Neural cell (in vitro differentiated cells): ENCODE data around the gene PCDHGB6. TPM values are rescaled to one million over a fixed set of nuclear protein-coding genes. Genes with fewer than 3 reads are reported as not detected.

Experiments used
- H2AFZ ChIP-seq: fragments of 200-600, 300-800 bp; sonication (generic), shearing (Covaris generic); 2 replicates; pipeline ENCODE4 v1.6.0; 2014; ENCODE audit warnings: low read depth, mild to moderate bottlenecking, antibody characterized with exemption, low read length, moderate library complexity
- H3F3A ChIP-seq: fragments of 200-600 bp; shearing (Covaris generic); 2 replicates; pipeline ENCODE4 v1.6.1; 2016; ENCODE audit warnings: mild to moderate bottlenecking, moderate library complexity, mixed read lengths, antibody characterized with exemption, low read length; ENCODE audit not compliant: insufficient read depth, poor library complexity, severe bottlenecking
- H3K27ac ChIP-seq: fragments of 200-600, 300-800 bp; sonication (generic), shearing (Covaris generic); 2 replicates; pipeline ENCODE4 v1.5.1; 2014; ENCODE audit warnings: mild to moderate bottlenecking, low read length, moderate library complexity
- H3K27me3 ChIP-seq: fragments of 300-800, 200-600 bp; sonication (generic), shearing (Covaris generic); 2 replicates; pipeline ENCODE4 v1.6.0; 2014; ENCODE audit warnings: mild to moderate bottlenecking, low read depth, low read length, moderate library complexity; ENCODE audit not compliant: insufficient read depth
- H3K36me3 ChIP-seq: fragments of 300-800, 200-600 bp; sonication (generic), shearing (Covaris generic); 2 replicates; pipeline ENCODE4 v1.5.1; 2014; ENCODE audit warnings: mild to moderate bottlenecking, antibody characterized with exemption, low read length, moderate library complexity; ENCODE audit not compliant: insufficient read depth
- H3K4me2 ChIP-seq: fragments of 300-800, 200-600 bp; sonication (generic), shearing (Covaris generic); 2 replicates; pipeline ENCODE4 v1.6.0; 2014; ENCODE audit warnings: mild to moderate bottlenecking, low read length
- H3K4me3 ChIP-seq: fragments of 300-800, 200-600 bp; sonication (generic), shearing (Covaris generic); 2 replicates; pipeline ENCODE4 v1.5.1; 2014; ENCODE audit warnings: mild to moderate bottlenecking, low read length, moderate library complexity
- H3K79me2 ChIP-seq: fragments of 200-600 bp; shearing (Covaris generic); replicated peaks from 2 replicates; pipeline ENCODE4 v1.6.0; 2014; ENCODE audit warnings: mild to moderate bottlenecking, low read length, moderate library complexity; ENCODE audit not compliant: insufficient read depth
- H3K9ac ChIP-seq: fragments of 300-800, 200-600 bp; sonication (generic), shearing (Covaris generic); 2 replicates; pipeline ENCODE4 v1.6.1; 2016; ENCODE audit warnings: mild to moderate bottlenecking, low read length, mixed read lengths
- H3K9me2 ChIP-seq: fragments of 200-600 bp; shearing (Covaris generic); 2 replicates; pipeline ENCODE4 v1.6.1; 2016; ENCODE audit warnings: mild to moderate bottlenecking, low read length, mixed read lengths; ENCODE audit not compliant: insufficient read depth
- H3K9me3 ChIP-seq: fragments of 200-600, 300-800 bp; sonication (generic), shearing (Covaris generic); 2 replicates; pipeline ENCODE4 v1.6.1; 2016; ENCODE audit warnings: mild to moderate bottlenecking, mixed run types, low read length, moderate library complexity, mixed read lengths
- H4K20me1 ChIP-seq: fragments of 200-600 bp; shearing (Covaris generic); 2 replicates; pipeline ENCODE4 v1.6.1; 2016; ENCODE audit warnings: mild to moderate bottlenecking, mixed run types; ENCODE audit not compliant: insufficient read depth
- EP300 ChIP-seq: fragments of 450-650 bp; conservative IDR thresholded peaks from 2 replicates; pipeline ENCODE4 v1.6.1; 2014; ENCODE audit warnings: antibody characterized with exemption, mild to moderate bottlenecking, moderate library complexity; ENCODE audit not compliant: poor library complexity, severe bottlenecking
- EZH2 ChIP-seq: fragments of 200-600, 300-800 bp; shearing (Covaris generic), sonication (generic); IDR thresholded peaks from 2 replicates; pipeline ENCODE4 v1.6.1; 2014; ENCODE audit warnings: antibody characterized with exemption, low read length, borderline replicate concordance, mild to moderate bottlenecking; ENCODE audit not compliant: insufficient read depth, poor library complexity, severe bottlenecking
- MXI1 ChIP-seq: fragments of 450-650 bp; conservative IDR thresholded peaks from 2 replicates; pipeline ENCODE4 v1.6.1; 2014; ENCODE audit warnings: antibody characterized with exemption, mild to moderate bottlenecking; ENCODE audit not compliant: poor library complexity, severe bottlenecking
- POLR2AphosphoS5 ChIP-seq: IDR thresholded peaks from 2 replicates; pipeline ENCODE4 v1.6.1; 2012
- RAD21 ChIP-seq: fragments of 450-650 bp; conservative IDR thresholded peaks from 2 replicates; pipeline ENCODE4 v1.6.1; 2014; ENCODE audit warnings: antibody characterized with exemption, mild to moderate bottlenecking, moderate library complexity
- SMC3 ChIP-seq: fragments of 450-650 bp; conservative IDR thresholded peaks from 2 replicates; pipeline ENCODE4 v1.6.1; 2014; ENCODE audit warnings: antibody characterized with exemption, mild to moderate bottlenecking, moderate library complexity; ENCODE audit not compliant: poor library complexity
- TAF1 ChIP-seq: IDR thresholded peaks from 2 replicates; pipeline ENCODE4 v1.6.1; 2012; ENCODE audit warnings: low read depth
- polyA plus RNA-seq: library from polyadenylated mRNA; depleted of rRNA; stranded (reverse); fragments of >200 nt; gene quantifications from 2 replicates; pipeline ENCODE4 v1.2.3, GENCODE V29; 2014
- TF ChIP-seq, protein P1 (sequence below): IDR thresholded peaks from 2 replicates; pipeline ENCODE4 v1.6.1; 2012; ENCODE audit warnings: borderline replicate concordance
- TF ChIP-seq, protein P2 (sequence below): fragments of 450-650 bp; IDR thresholded peaks from 2 replicates; pipeline ENCODE4 v1.5.1; 2014; ENCODE audit warnings: antibody characterized with exemption, mild to moderate bottlenecking, moderate library complexity; ENCODE audit not compliant: poor library complexity, severe bottlenecking

The PCDHGB6 gene
- polyA plus RNA-seq, 1 donor from 2014 or later: 29.2 TPM

DNA sequence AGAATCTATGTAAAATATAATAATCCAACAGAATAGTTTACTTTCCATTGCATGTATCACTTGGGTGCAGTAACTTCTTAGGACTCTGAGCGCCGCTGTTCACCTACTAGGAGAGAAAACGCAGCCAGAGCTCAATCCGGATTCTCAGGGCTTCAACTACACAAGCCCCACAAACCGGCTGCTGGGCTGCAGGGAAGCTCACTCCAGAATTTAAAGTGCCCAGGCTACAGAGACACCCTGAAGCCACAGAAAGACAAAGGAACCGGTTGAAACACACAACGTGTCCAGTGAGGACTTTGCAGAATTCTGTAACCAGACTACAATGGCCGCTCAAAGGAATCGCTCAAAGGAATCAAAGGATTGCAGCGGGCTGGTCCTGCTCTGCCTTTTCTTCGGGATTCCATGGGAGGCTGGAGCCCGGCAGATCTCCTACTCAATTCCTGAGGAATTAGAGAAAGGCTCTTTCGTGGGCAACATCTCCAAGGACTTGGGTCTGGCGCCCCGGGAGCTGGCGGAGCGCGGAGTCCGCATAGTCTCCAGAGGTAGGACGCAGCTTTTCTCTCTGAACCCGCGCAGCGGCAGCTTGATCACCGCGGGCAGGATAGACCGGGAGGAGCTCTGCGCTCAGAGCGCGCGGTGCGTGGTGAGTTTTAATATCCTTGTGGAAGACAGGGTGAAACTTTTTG is 5.2 kb downstream of the PCDHGB6 start, which contains the start of gene PCDHGA10:
Gene PCDHGA10 (plus strand): TSS at position 134 of the 686 bp plus-strand sequence. CDS start 189 bp downstream, at position 323.
- no peak within 1 kb of the TSS for H2AFZ ChIP-seq
- peaks cover 76% of the 10 kb centered on the region for H3K9me3 ChIP-seq
- no peaks in the 10 kb centered on the region for H4K20me1 ChIP-seq
- H3K9me2 ChIP-seq: no peaks in the 10 kb centered on the region
- no peaks in the 10 kb centered on the region for H3K27me3 ChIP-seq
- peaks cover 5% of the 10 kb centered on the region for H3F3A ChIP-seq
- peak within 1 kb of the TSS; percentile 66 for H3K4me3 ChIP-seq
- H3K27ac ChIP-seq: peak within 1 kb of the TSS; percentile 45
- peak within 1 kb of the TSS; percentile 25 for H3K9ac ChIP-seq
- TF ChIP-seq RAD21: peak; percentile 56
- TF ChIP-seq EP300: no peak
- peak; percentile 46 for TF ChIP-seq SMC3
- no peak for TF ChIP-seq EZH2
- TF ChIP-seq TAF1: no peak
- TF ChIP-seq, protein P1, sequence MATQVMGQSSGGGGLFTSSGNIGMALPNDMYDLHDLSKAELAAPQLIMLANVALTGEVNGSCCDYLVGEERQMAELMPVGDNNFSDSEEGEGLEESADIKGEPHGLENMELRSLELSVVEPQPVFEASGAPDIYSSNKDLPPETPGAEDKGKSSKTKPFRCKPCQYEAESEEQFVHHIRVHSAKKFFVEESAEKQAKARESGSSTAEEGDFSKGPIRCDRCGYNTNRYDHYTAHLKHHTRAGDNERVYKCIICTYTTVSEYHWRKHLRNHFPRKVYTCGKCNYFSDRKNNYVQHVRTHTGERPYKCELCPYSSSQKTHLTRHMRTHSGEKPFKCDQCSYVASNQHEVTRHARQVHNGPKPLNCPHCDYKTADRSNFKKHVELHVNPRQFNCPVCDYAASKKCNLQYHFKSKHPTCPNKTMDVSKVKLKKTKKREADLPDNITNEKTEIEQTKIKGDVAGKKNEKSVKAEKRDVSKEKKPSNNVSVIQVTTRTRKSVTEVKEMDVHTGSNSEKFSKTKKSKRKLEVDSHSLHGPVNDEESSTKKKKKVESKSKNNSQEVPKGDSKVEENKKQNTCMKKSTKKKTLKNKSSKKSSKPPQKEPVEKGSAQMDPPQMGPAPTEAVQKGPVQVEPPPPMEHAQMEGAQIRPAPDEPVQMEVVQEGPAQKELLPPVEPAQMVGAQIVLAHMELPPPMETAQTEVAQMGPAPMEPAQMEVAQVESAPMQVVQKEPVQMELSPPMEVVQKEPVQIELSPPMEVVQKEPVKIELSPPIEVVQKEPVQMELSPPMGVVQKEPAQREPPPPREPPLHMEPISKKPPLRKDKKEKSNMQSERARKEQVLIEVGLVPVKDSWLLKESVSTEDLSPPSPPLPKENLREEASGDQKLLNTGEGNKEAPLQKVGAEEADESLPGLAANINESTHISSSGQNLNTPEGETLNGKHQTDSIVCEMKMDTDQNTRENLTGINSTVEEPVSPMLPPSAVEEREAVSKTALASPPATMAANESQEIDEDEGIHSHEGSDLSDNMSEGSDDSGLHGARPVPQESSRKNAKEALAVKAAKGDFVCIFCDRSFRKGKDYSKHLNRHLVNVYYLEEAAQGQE: no peak
- TF ChIP-seq, protein P2, sequence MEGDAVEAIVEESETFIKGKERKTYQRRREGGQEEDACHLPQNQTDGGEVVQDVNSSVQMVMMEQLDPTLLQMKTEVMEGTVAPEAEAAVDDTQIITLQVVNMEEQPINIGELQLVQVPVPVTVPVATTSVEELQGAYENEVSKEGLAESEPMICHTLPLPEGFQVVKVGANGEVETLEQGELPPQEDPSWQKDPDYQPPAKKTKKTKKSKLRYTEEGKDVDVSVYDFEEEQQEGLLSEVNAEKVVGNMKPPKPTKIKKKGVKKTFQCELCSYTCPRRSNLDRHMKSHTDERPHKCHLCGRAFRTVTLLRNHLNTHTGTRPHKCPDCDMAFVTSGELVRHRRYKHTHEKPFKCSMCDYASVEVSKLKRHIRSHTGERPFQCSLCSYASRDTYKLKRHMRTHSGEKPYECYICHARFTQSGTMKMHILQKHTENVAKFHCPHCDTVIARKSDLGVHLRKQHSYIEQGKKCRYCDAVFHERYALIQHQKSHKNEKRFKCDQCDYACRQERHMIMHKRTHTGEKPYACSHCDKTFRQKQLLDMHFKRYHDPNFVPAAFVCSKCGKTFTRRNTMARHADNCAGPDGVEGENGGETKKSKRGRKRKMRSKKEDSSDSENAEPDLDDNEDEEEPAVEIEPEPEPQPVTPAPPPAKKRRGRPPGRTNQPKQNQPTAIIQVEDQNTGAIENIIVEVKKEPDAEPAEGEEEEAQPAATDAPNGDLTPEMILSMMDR: peak; percentile 52
- no peak for TF ChIP-seq MXI1
- no peak for TF ChIP-seq POLR2AphosphoS5
- H3K79me2 ChIP-seq: peaks cover 60% of the 10 kb centered on the region
- H3K4me2 ChIP-seq: no peak within 1 kb of the TSS
- peaks cover 76% of the 10 kb centered on the region for H3K36me3 ChIP-seq

DNA sequence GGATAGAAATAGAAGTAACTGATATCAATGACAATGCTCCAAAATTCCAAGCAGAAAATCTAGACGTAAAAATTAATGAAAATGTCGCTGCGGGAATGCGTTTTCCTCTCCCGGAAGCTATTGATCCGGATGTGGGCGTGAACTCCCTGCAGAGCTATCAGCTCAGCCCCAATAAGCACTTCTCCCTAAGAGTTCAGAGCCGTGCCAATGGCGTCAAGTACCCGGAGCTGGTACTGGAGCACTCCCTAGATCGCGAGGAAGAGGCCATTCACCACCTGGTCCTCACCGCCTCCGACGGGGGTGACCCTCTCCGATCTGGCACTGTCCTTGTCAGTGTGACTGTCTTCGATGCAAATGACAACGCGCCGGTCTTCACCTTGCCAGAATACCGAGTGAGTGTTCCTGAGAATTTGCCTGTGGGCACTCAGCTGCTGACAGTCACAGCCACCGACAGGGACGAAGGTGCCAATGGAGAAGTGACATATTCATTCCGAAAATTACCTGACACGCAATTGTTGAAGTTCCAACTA is 5.8 kb downstream of the PCDHGB6 start:
- Histone ChIP-seq H3F3A (peaks cover 3% of the 10 kb centered on the region), H3K79me2 (peaks cover 66% of the 10 kb centered on the region), H3K9ac (no peak overlapping the region), H3K27me3 (no peaks in the 10 kb centered on the region), H3K9me2 (no peaks in the 10 kb centered on the region), H4K20me1 (no peaks in the 10 kb centered on the region), H3K27ac (peak overlapping the region; percentile 45), H3K9me3 (peaks cover 81% of the 10 kb centered on the region), H3K36me3 (peaks cover 82% of the 10 kb centered on the region), H3K4me2 (no peak overlapping the region), H2AFZ (no peak overlapping the region), H3K4me3 (peak overlapping the region; percentile 66)
- TF ChIP-seq SMC3 (no peak), POLR2AphosphoS5 (no peak), TAF1 (no peak), EZH2 (no peak), MXI1 (no peak), EP300 (no peak), RAD21 (no peak)
- TF ChIP-seq, protein P2: no peak
- TF ChIP-seq, protein P1: no peak
